HG03565 (cell line): ENCODE results near the gene UBE2Z.
A peak's percentile ranks its signal among the peaks of the same experiment; 100 is the strongest.

Source experiments
- ATAC-seq: cut with Tn5 transposase; IDR thresholded peaks from one replicate; pipeline ENCODE4 v1.9.1; 2021; ENCODE audit warnings: mild to moderate bottlenecking, moderate library complexity; ENCODE audit not compliant: unreplicated experiment

UBE2Z gene

GRCh38 chr17:48952904-48953303 lies 44.7 kb downstream of the UBE2Z start:
- peak; percentile 54 for ATAC-seq

- no peak for ATAC-seq
Measured at GRCh38 chr17:48954300-48954755, 46.1 kb downstream of the UBE2Z start.

DNA sequence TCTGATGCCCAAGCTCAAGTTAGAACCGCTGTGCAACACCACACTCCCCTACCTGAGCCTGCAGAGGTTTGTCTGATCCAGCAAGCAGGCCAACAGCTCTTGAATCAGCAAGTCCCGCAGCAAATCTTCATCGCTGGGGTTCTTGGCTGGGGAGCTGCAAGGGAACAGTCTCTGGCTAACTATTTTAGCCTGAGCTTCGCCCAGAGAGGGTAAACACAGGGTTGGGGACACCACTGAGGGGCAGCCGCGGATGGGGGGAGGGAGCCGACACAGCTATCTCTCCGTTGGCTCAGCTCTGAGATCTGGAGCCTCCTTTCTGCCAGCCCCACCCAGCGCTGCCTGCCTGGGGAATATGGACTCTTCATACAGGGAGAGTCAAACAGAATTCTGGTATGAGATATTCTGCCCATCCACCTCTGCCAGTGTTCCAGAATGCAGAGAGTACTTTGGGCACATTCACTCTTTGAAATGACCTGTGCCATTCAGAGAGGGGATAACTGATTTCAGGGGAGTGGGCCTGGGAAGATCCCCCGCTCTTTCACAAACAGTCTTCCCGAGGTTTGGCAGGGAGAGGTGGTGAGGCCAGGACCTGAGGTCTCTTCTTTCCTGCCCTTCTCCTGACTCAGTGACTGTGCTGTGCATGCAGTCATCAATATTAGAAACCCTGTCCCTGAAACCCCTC lies 52.8 kb downstream of the UBE2Z start:
- ATAC-seq: no peak

GRCh38 chr17:48961516-48962233 lies 53.5 kb downstream of the UBE2Z start:
- no peak for ATAC-seq

DNA sequence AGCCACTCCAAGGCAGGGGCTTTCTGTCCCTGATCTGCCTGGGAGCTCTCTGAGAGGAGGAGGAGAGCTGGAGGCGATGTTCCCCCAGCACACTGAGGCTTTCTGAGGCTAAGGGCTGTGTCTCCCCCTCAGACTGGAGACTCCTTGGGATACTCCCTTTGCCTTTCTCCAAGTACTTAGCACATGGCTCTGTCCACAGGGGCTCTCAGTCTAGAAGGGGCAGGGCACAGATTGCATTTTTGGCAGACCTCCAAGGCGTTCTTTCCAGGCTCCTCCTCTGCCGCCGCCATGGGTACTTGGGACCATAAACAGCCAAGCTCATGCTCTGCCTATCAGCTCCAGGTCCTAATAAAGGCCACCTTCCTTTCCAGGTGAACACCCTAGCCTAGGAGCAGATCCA lies 62.0 kb downstream of the UBE2Z start:
- no peak for ATAC-seq

- ATAC-seq: no peak
Measured at GRCh38 chr17:48970865-48971687, 62.9 kb downstream of the UBE2Z start.

- no peak for ATAC-seq
Measured at GRCh38 chr17:48972749-48973097, 64.5 kb downstream of the UBE2Z start.

DNA sequence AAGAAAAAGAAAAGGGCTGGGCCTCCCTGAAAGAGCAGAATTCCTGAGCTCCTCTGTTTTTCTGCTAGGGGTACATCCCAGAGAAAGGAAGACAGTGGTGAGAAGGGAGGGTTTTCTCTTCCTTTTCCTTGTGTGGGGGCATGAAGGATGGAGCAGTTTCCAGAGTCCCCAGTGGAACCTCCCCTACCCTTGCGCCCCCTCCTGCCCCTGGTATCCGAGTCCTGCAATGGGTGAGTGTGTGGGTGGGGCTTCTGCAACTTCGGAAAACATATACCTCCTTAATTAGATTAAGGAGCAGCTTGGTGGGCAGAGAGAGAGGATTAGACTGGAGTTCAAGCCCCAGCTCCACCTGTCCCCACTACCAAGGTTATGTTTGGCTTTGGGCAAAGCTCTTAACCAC lies 65.6 kb downstream of the UBE2Z start:
- no peak for ATAC-seq
